ENCODE data around the gene CA10. TPM values are rescaled to one million over a fixed set of nuclear protein-coding genes. Genes with fewer than 3 reads are reported as not detected.

The CA10 gene
- total and polyA plus RNA-seq, 7 donors = 0.28 to 2.9 (median 0.49) TPM; not detected in 2

DNA sequence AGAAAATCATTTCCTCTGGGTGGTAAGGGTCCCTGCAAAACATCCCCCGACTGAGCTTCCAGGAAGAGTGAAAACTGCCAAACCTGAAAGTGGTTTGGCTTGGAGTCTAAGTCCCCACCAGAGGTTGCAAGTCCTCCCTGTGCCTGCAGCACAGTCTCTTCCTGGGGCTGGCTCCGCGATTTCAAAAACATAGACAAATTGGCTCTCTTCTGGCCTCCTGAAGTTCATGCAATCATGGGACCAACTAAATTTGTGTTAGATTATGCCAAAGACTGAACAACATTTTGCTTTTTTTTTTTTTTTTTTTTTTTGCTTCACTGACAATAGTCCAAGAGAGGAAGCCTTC is 447.9 kb downstream of the CA10 start:
- Histone ChIP-seq H3K9me3 (no peaks in the 10 kb centered on the region), H3K27ac (no peak overlapping the region), H3K27me3 (no peaks in the 10 kb centered on the region), H3K4me3 (no peak overlapping the region), H3K4me1 (no peaks in the 10 kb centered on the region), H3K36me3 (no peaks in the 10 kb centered on the region)
- TF ChIP-seq POLR2AphosphoS5 (IDR thresholded peaks at IDR 0.05) (no peak), POLR2A (IDR thresholded peaks at IDR 0.05) (no peak), EP300 (IDR thresholded peaks at IDR 0.05) (no peak)
- TF ChIP-seq, protein P1, sequence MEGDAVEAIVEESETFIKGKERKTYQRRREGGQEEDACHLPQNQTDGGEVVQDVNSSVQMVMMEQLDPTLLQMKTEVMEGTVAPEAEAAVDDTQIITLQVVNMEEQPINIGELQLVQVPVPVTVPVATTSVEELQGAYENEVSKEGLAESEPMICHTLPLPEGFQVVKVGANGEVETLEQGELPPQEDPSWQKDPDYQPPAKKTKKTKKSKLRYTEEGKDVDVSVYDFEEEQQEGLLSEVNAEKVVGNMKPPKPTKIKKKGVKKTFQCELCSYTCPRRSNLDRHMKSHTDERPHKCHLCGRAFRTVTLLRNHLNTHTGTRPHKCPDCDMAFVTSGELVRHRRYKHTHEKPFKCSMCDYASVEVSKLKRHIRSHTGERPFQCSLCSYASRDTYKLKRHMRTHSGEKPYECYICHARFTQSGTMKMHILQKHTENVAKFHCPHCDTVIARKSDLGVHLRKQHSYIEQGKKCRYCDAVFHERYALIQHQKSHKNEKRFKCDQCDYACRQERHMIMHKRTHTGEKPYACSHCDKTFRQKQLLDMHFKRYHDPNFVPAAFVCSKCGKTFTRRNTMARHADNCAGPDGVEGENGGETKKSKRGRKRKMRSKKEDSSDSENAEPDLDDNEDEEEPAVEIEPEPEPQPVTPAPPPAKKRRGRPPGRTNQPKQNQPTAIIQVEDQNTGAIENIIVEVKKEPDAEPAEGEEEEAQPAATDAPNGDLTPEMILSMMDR (IDR thresholded peaks at IDR 0.05) = no peak
- intact Hi-C loops (cut with DNase I) = no loop called here
- 74 to 78% methylated on average over 3 of the region's 3 CpGs for WGBS, 2 donors
- no peak for DNase-seq

DNA sequence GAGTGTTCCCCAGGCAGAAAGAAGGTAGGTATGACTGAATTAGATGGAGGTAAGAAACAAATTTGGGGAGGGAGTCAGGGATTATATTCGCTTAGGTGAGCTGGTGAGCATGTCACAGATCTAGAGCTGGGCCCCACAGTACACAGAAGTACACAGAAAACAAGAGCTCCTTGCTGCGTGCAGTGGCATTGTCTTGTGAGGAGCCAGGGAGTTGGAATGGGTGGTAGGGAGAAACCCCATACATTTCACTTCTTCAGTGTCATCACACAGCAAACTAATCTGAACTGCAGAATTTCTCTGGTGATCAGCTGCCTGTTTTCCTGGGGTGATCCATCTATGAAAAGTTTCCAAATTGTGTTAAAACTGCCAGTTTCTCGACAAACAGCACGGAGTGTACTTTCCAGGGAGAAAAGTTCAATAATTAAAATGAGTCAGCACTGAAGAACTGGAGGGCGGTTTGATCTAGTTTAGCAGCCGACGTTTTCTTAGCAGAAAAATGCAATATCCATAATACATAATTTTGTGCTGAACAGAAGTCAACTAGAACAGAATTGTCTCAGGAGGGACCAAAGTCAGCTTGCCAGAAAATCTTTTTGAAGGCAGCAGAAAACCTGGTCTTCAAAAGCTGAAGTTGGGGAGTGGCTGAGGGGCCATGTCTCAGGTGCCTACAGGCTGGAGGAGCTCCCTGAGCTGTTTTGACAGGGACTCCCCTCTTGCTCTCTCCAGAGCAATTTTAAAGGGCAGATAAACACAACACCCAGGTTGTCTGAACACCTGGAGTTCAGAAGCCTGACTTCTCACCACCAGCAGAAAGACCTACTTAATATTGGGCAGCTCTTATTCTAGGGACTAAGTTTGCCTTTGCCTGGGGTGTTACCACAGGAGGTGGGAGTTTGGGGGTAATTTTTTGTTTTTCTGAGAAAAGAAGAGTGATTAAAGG is 448.6 kb downstream of the CA10 start:
- no peak overlapping the region for H3K27ac ChIP-seq
- WGBS, 2 donors = 50 to 74% methylated on average over 7 of the region's 7 CpGs
- intact Hi-C loops (cut with DNase I) = no loop called here

DNA sequence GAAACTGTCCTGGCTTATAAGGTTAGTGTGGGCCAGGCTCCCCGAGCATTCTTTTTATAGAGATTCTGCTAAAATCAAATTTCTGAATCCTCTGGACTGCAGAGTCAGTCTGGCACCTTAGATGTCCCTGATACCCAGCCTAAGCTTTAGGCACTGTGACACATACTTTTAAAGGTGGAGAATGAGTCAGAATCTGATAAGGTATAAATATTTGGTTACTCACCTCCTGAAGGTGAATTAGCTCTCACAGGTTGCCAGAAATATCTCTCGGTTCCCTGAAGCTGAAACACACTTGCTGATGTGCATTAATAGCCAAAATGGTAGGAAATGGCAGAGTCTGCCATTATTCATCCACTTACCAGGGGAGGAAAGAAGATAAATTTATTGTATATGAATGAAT is 451.3 kb downstream of the CA10 start:
- WGBS, 2 donors = 82 to 87% methylated on average over 2 of the region's 2 CpGs
- Histone ChIP-seq H3K36me3 (no peaks in the 10 kb centered on the region), H3K27me3 (no peaks in the 10 kb centered on the region), H3K27ac (no peak overlapping the region), H3K4me1 (no peaks in the 10 kb centered on the region), H3K4me3 (no peak overlapping the region), H3K9me3 (no peaks in the 10 kb centered on the region)
- TF ChIP-seq POLR2AphosphoS5 (IDR thresholded peaks at IDR 0.05) (no peak), POLR2A (IDR thresholded peaks at IDR 0.05) (no peak), EP300 (IDR thresholded peaks at IDR 0.05) (no peak)
- TF ChIP-seq, protein P1 (IDR thresholded peaks at IDR 0.05) = no peak
- intact Hi-C loops (cut with DNase I) = no loop called here
- DNase-seq = no peak

More for the DNA sequence above, 448.6 kb downstream of the CA10 start:
- H3K27me3 ChIP-seq = no peaks in the 10 kb centered on the region
- H3K36me3 ChIP-seq = no peaks in the 10 kb centered on the region
- H3K9me3 ChIP-seq = no peaks in the 10 kb centered on the region
- TF ChIP-seq POLR2AphosphoS5 (IDR thresholded peaks at IDR 0.05) = no peak
- TF ChIP-seq, protein P1 (IDR thresholded peaks at IDR 0.05) = no peak
- H3K4me3 ChIP-seq = no peak overlapping the region
- H3K4me1 ChIP-seq = no peaks in the 10 kb centered on the region
- no peak for DNase-seq

DNA sequence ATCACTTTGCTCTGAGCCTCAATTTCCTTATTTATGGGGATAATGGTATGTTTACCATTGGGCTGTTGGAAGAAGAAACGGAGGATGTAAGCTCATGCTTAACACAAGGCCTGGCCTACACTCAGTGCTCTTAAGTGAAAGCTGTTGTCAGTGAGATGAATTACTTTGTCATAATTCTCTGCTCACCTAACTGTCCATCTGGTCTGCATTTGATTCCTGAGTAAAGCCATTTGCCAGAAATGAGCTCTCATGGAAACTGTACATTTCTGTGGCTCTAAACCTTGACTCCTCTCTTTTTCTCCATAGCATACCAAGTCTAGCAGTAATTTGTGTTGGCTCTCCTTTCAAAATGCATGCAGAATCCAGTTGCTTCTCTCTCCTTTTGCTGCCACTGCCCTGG is 452.4 kb downstream of the CA10 start:
- 78 to 80% methylated on average over 1 of the region's 1 CpG for WGBS, 2 donors
- Histone ChIP-seq H3K27ac (no peak overlapping the region), H3K27me3 (no peaks in the 10 kb centered on the region), H3K4me1 (no peaks in the 10 kb centered on the region), H3K4me3 (no peak overlapping the region), H3K9me3 (no peaks in the 10 kb centered on the region), H3K36me3 (no peaks in the 10 kb centered on the region)
- intact Hi-C loops (cut with DNase I) = no loop called here
- no peak for TF ChIP-seq EP300 (IDR thresholded peaks at IDR 0.05)
- TF ChIP-seq POLR2A (IDR thresholded peaks at IDR 0.05) = no peak
- TF ChIP-seq, protein P1 (IDR thresholded peaks at IDR 0.05) = no peak
- TF ChIP-seq POLR2AphosphoS5 (IDR thresholded peaks at IDR 0.05) = no peak
- no peak for DNase-seq

All from sigmoid colon (tissue), 7 donors.